Measurements from ENCODE around the gene SPA17.

- TF ChIP-seq CTCF (IDR thresholded peaks at IDR 0.05): no peak
- no peak for TF ChIP-seq POLR2A (IDR thresholded peaks at IDR 0.05)
Measured at GRCh38 chr11:124661553-124661952, 12.2 kb upstream of the SPA17 start.
